ENCODE data around the gene NKAIN4.
"Not testable (repeated sequence)": the region's sequence is repeated elsewhere in the genome, so short reads cannot be mapped to it uniquely, and the experiment has no call there.

Gene NKAIN4

DNA sequence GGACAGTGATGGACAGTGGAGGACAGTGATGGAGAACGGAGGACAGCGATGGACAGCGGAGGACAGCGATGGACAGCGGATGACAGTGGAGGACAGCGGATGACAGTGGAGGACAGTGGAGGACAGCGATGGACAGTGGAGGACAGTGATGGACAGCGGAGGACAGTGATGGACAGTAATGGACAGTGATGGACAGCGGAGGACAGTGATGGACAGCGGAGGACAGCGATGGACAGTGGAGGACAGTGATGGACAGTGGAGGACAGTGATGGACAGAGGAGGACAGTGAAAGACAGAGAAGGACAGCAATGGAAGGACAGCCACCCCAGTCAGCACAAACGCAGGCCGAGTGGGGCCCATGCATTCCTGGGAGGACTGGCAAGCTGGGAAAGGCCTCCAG is 3.4 kb upstream of the NKAIN4 start:
- DNase-seq (ENCODE audit: low spot score in 2 of 2): no peak
- Mint-ChIP-seq H3K36me3 (no peaks in the 10 kb centered on the region), H3K27ac (no peak overlapping the region), H3K4me1 (peaks cover 23% of the 10 kb centered on the region), H3K9me3 (no peaks in the 10 kb centered on the region), H3K4me3 (no peak overlapping the region)
- ATAC-seq: no peak

DNA sequence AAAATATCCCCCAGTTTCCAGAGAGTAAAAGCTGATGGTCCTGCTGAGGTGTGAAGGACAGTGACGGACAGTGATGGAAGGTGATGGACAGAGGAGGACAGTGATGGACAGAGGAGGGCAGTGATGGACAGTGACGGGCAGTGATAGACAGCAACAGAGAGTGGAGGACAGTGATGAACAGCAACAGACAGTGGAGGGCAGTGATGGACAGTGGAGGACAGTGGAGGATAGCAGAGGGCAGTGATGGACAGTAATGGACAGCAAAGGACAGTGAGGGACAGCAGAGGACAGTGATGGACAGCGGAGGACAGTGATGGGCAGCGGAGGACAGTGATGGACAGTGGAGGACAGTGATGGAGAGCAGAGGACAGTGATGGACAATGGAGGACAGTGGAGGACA is 2.7 kb upstream of the NKAIN4 start:
- Mint-ChIP-seq H3K27ac (no peak overlapping the region), H3K4me1 (peaks cover 17% of the 10 kb centered on the region), H3K4me3 (no peak overlapping the region), H3K36me3 (no peaks in the 10 kb centered on the region), H3K9me3 (no peaks in the 10 kb centered on the region)
- ATAC-seq (no peak), DNase-seq (ENCODE audit: low spot score in 2 of 2) (no peak)

DNA sequence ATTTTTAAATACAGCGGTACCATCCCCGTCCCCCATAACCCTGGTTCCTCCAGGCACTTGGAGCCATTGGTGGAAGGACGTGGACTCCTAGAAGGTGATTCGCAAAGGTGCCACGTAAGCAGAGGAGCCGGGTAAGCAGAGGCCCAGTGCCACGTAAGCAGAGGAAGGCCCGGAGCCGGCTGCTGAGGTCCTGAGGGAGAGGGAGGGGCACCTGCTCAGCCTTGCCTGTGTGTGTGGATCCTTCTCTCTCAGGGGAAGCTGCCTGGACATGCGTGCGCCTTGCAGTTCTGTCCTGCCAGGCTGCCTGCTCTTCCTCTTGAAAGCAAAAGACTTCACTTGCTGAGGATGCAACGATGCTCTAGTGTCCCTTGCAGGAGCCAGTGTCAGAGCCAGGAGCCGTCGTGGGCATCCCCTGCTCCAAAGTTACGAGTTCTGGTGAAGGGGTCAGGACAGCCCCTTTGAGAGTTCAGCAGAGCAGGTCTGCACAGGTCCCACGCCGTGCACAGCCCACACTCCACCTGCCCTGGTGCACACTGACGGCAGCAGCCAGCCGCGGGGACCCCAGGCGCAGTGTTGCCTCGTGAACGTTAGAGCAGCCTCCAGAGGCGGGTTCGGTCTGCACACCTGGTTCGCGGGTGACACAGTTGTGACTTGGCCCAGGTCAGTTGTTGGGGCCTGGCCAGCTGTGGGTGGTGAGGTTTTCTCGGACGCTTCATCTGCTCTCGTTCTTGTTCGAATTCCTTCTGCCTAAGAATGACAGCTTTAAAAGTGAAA is 1.9 kb upstream of the NKAIN4 start:
- H3K27ac Mint-ChIP-seq: no peak overlapping the region
- ATAC-seq: no peak
- H3K4me1 Mint-ChIP-seq: peaks cover 15% of the 10 kb centered on the region
- no peaks in the 10 kb centered on the region for H3K36me3 Mint-ChIP-seq
- no peaks in the 10 kb centered on the region for H3K9me3 Mint-ChIP-seq
- no peak for DNase-seq (ENCODE audit: low spot score in 2 of 2)
- no peak overlapping the region for H3K4me3 Mint-ChIP-seq

DNA sequence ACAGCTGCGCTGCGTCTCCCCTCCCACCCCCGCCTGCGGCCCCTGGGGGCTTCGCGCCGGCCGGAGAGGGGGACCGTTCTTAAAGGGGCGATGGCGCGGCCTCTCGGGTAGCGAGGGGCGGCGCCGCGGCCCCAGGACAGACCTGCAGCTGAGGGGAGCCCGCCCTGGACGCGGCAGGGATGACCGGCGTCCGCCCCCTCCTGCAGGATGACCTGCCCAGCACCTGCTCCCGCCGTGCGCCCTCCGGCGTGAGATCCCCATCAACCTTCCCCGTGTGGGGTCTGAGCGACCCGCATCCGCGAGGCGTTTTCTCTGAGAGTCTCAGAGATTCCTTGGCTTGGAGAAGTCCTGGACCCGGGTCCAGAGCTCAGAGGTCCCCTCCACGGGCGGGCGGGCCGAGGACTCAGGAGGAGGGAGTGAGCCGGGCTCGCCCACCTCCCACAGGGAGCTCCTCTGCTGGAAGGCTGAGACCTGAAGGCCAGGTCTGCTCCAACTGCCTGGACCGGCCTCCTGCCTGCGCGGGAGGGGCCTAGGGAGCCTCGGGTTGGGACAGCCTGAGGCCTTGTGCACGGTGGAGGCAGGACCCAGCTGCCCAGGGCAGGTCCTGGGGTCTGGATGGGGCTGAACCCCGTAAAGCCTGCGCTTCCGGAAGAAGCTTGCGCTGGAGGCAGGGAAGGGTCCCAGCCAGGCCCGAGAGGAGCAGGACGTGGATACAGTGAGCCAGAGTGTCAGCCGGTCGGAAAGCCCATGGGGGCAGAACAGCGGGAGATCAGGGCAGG is 532 bp upstream of the NKAIN4 start:
- Mint-ChIP-seq H3K4me1 (peaks cover 15% of the 10 kb centered on the region), H3K9me3 (no peaks in the 10 kb centered on the region), H3K4me3 (no peak overlapping the region), H3K27ac (no peak overlapping the region), H3K36me3 (no peaks in the 10 kb centered on the region)
- DNase-seq (ENCODE audit: low spot score in 2 of 2): no peak
- ATAC-seq: no peak

DNA sequence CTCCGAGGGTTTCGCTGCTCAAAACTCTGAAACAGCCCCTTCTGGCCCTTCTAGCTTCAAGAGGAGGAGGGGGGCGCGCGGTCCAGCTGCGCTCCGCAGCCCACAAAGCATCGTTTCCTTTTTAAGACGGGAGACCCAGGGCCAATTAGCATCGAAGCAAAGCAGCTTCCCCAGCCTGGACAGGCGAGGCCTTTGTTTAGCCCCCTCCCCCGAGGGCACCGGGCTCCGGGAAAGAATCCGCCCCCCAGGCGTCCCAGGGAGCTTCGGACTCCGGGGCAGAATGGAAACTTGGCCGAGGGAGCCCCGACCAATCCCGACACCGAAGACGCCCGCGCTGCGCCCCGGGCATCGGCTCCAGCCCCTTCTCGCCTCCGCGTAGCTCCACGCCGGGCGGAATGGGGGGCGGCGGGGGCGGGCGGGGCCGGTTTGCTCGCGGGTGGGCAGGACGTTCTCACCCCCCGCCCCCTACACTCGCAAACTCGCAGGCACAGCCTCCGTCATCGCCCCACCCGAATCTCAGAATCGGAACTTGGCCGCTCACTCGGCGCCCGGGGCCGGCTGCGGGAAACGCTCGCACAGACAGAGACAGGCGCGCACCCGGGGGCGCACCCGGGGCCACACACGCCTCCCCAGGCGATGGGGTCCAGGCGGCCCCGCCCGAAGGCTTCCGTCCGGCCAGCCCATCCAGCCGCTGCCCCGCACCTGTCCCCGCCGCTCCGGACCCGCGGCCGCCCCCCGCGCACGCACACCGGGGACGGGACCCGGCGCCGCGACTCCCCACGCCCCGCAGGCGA is 628 bp downstream of the NKAIN4 start:
- H3K4me3 Mint-ChIP-seq: peak overlapping the region; percentile 17
- H3K9me3 Mint-ChIP-seq: no peaks in the 10 kb centered on the region

DNA sequence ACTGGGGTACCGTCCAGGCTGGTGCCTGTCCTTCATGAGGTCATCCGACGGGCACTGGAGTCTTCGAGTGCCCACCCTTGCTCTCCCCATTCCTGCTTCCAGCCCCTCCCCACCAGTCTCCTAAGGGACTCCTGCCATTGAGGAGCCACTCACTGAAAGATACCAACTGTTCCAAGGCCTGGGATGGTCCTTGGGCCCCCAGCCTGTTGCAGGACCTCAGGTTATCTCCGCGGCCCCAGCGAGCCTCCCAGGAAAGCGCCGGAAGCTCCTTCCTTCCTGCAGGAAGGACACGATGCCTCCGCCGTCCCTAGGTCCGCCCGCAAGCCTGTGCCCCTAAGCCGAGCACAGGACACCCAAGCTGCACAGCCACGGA is 1.2 kb downstream of the NKAIN4 start:
- Mint-ChIP-seq H3K9me3 (no peaks in the 10 kb centered on the region), H3K27ac (no peak overlapping the region), H3K36me3 (no peaks in the 10 kb centered on the region), H3K4me1 (peaks cover 15% of the 10 kb centered on the region), H3K4me3 (peak overlapping the region; percentile 17)
- DNase-seq (ENCODE audit: low spot score in 2 of 2) (no peak), ATAC-seq (no peak)

More for the DNA sequence above, 628 bp downstream of the NKAIN4 start:
- Mint-ChIP-seq H3K36me3 (no peaks in the 10 kb centered on the region), H3K4me1 (peaks cover 15% of the 10 kb centered on the region), H3K27ac (no peak overlapping the region)
- no peak for DNase-seq (ENCODE audit: low spot score in 2 of 2)
- no peak for ATAC-seq

DNA sequence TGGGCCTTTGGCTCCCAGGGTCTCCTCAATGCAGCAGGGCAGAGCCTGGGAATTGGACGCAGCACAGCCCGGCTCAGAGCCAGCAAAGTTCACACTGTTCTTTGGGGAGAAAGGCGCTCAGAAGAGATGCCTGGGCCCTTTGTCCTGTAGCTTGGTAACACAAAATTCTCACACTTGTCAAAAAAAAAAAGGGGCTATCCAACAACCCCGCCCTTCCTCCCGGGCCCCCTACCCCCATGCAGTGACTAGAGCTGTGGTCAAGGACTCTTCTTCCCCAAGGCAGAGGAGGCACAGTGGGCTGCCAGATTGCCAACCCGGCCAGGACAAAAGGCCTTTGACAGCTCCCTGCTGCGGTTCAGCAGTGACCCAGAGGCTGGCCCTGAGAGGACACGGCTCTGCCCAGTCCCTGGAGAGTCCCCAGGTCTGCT is 2.0 kb downstream of the NKAIN4 start:
- Mint-ChIP-seq H3K27ac (no peak overlapping the region), H3K4me1 (peaks cover 13% of the 10 kb centered on the region), H3K9me3 (no peaks in the 10 kb centered on the region), H3K4me3 (no peak overlapping the region), H3K36me3 (no peaks in the 10 kb centered on the region)
- ATAC-seq (no peak), DNase-seq (ENCODE audit: low spot score in 2 of 2) (no peak)

DNA sequence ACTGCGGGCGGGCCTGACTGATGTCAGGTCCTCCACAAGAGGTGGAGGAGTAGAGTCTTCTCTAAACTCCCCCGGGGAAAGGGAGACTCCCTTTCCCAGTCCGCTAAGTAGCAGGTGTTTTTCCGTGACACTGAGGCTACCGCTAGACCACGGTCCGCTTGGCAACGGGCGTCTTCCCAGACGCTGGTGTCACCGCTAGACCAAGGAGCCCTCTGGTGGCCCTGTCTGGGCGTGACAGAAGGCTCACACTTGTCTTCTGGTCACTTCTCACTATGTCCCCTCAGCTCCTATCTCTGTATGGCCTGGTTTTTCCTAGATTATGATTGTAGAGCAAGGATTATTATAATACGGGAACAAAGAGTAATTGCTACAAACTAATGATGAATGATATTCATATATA is 2.9 kb downstream of the NKAIN4 start:
- not testable (repeated sequence) for ATAC-seq; DNase-seq (ENCODE audit: low spot score in 2 of 2); H3K4me3 Mint-ChIP-seq; H3K4me1 Mint-ChIP-seq; H3K9me3 Mint-ChIP-seq; H3K36me3 Mint-ChIP-seq; H3K27ac Mint-ChIP-seq

DNA sequence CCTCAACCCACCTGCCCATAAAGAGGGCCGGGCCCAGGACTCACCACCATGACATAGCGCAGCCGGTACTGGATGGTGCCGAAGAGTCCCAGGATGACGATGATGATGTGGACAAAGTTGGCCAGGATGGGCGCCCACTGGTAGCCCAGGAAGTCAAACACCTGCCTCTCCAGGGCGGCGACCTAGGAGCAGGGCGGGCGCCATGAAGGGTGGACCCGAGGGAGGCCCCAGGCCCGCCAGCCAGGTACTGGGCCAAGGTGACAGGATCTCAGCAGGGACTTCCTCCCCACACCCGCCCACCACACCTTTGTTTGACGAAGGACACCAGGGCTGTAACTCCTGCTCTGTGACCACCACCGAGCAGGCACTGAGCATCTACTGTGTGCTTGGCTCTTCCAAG is 4.4 kb downstream of the NKAIN4 start:
- ATAC-seq (no peak), DNase-seq (ENCODE audit: low spot score in 2 of 2) (no peak)
- no peak overlapping the region for H3K27ac Mint-ChIP-seq
- peaks cover 12% of the 10 kb centered on the region for H3K4me1 Mint-ChIP-seq
- no peaks in the 10 kb centered on the region for H3K36me3 Mint-ChIP-seq
- H3K4me3 Mint-ChIP-seq: no peak overlapping the region
- H3K9me3 Mint-ChIP-seq: no peaks in the 10 kb centered on the region

DNA sequence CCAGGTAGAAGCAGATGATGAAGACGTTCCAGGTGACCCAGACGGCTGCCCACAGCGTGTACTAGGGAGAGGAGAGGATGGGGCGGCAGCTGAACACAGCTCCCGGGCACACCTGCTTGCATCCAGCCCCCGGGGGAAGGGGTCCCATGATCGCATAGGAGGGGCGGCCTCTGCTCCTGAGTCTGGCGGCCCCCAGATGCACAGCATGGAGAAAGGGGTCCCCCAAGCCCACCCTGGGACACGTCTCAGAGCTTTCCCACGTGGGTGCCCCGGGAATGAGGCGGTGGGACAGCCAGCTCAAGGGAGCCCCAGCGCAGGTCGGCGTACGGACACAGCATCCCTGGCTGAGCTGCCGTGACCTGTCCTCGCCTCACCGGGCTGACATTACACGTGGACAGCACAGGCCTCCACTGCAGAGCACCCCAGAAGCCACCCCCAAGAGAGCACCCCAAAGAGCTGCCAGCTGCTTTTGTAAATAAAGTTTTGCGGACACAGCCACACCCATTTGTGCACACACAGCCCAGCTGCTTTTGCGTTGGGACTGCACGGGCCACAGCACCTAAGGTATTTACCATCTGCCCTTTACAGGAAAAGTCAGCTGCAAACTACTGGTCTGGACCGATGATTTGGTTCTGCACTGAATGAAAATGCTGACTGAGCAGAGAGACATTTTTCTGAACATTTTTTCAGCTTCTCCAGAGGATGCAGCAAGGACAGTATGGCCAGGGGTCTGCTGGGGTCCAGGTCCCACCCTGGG is 5.2 kb downstream of the NKAIN4 start:
- DNase-seq (ENCODE audit: low spot score in 2 of 2): no peak
- ATAC-seq: no peak
- Mint-ChIP-seq H3K4me3 (no peak overlapping the region), H3K36me3 (no peaks in the 10 kb centered on the region), H3K9me3 (no peaks in the 10 kb centered on the region), H3K27ac (no peak overlapping the region), H3K4me1 (peaks cover 12% of the 10 kb centered on the region)

DNA sequence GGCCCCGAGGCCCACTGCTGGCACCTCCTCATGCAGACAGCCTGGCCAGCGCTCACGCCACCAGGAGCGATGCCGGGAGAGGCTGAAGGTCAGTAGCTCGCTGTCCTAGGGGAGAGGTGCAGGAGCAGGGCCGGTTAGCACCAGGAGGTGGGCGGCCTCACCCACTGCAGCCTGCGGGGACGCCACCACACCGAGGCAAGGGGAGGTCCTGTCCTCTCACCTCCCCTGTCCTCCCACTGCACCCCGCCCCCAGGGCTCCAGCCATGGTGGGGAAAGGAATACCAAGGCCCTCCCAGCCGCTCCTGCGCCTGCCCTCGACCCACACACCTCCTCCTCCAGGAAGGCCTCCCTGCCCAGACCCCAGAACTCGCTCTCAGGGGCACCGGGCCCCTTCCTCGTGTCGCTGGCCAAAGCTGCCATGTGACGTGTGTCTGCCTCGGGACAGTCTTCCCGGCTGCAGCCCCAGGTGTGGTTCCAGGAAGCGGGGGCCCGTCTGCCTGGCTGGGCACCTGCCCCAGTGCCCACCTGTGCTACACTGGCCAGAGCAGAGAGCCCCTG is 6.5 kb downstream of the NKAIN4 start:
- no peak overlapping the region for H3K27ac Mint-ChIP-seq
- no peaks in the 10 kb centered on the region for H3K36me3 Mint-ChIP-seq
- DNase-seq (ENCODE audit: low spot score in 2 of 2) (no peak), ATAC-seq (no peak)
- H3K4me1 Mint-ChIP-seq: peaks cover 7% of the 10 kb centered on the region
- no peaks in the 10 kb centered on the region for H3K9me3 Mint-ChIP-seq
- H3K4me3 Mint-ChIP-seq: no peak overlapping the region

DNA sequence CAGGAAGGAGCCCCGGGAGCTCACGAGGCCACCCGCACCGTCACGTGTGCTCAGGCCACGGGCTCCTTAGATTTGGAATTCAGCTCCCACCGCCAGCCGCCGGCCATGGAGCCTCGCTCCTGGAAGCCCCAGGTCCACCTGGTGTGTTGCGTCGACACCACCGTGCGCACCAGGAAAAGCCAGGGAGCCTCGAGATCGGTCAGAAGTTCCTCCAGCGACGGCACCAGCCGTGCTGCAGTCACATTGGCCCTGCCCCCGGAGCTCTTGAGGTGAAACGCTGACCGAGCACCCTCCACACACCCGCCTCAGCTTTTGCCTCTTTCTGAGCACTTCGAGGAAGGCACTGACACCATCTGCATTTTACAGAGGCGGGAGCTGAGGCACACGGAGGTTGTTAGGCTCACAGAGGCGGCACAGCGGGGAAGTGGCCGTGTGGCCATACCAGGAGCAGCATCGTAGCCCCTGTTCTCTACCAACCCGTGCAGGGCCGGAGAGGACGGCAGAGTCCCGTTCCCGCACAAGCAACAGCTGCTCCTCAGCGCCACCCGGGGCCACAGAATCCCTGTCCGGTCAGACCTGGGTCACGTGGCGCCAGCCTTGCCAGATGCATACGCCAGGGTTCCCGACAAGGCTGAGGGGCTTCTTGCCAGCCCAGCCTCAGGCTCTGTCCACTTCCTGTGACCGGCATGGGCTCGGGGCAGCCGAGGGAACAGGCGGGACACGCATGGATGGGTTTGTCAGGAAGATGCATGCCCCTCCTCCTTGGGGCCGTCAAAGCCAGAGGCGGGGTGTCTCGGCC is 7.6 kb downstream of the NKAIN4 start:
- H3K4me3 Mint-ChIP-seq: no peak overlapping the region
- no peak overlapping the region for H3K27ac Mint-ChIP-seq

DNA sequence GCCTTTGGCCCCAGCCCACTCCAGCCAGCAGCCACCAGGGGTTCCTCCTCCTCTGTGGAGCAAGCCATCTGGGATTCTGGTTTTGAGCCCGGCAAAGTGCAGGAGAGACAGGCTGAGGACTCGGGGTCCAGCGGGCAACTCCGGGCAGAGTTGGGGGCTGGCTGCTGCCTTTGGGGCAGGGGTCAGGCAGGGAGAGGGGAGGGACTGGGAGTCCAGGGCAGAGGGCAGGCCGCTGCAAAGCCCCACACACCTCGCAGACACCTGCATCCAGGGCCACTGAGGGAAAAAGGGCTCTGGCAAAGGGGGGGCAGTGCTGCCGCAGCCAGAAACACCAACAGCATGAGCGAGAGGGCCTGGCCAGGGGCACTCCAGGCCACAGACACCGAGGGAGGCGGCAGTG is 9.8 kb downstream of the NKAIN4 start:
- no peaks in the 10 kb centered on the region for H3K9me3 Mint-ChIP-seq
- ATAC-seq (no peak), DNase-seq (ENCODE audit: low spot score in 2 of 2) (no peak)
- peaks cover 5% of the 10 kb centered on the region for H3K4me1 Mint-ChIP-seq
- H3K4me3 Mint-ChIP-seq: no peak overlapping the region
- no peak overlapping the region for H3K27ac Mint-ChIP-seq
- H3K36me3 Mint-ChIP-seq: no peaks in the 10 kb centered on the region

More for the DNA sequence above, 7.6 kb downstream of the NKAIN4 start:
- Mint-ChIP-seq H3K36me3 (no peaks in the 10 kb centered on the region), H3K9me3 (no peaks in the 10 kb centered on the region), H3K4me1 (peaks cover 5% of the 10 kb centered on the region)
- no peak for ATAC-seq
- DNase-seq (ENCODE audit: low spot score in 2 of 2): no peak

DNA sequence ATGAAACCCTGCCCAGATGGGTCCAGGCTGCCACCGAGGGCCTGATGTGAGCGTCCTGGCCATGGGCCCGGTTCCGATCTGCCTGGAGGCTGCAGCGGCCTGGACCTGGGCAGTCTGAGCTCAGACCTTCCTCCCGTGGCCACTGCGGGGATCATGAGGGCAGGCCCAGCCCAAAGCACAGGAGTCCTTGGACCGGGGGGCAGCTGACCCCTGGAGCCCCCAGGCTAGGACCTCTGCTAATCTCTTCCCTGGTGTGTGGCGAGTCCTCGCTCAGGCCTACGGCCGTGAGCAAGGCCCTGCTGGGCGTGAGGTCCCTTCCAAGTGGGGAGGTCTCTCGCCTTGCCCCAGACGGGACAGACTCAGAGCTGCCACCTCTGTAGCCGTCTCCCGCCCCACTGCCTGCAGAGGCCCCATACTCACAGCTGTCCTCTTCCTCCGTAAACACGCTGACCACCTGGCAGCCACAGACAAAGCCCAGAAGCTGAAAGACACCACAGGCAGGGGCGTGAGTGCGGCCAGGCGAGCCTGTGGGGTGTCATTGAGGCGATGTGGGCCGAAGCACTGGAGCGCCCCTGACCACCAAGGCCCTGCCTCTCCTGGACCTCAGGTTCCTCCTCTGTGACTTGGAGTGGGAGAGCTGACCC is 10.5 kb downstream of the NKAIN4 start:
- H3K9me3 Mint-ChIP-seq: no peaks in the 10 kb centered on the region
- DNase-seq (ENCODE audit: low spot score in 2 of 2): no peak
- no peak for ATAC-seq
- no peak overlapping the region for H3K27ac Mint-ChIP-seq
- peaks cover 5% of the 10 kb centered on the region for H3K4me1 Mint-ChIP-seq
- no peak overlapping the region for H3K4me3 Mint-ChIP-seq
- no peaks in the 10 kb centered on the region for H3K36me3 Mint-ChIP-seq

All from stimulated activated effector memory CD8-positive, alpha-beta T cell treated with anti-CD3 and anti-CD28 coated beads, Interleukin-12 subunit alpha, Interleukin-12 subunit beta, amount 100 ng/mL, for 72 hours (primary cell).